Measurements from ENCODE around the gene ZG16B. TPM values are rescaled to one million over a fixed set of nuclear protein-coding genes. Genes with fewer than 3 reads are reported as not detected.

The ZG16B gene
- total and polyA plus RNA-seq, 2 of the 8 experiments (the other 6 are each of a cell fraction or from before 2014, with no cell fraction given), result 0.11 TPM; not detected in 1

- no peak within 1 kb of the TSS for H2AK5ac ChIP-seq (ENCODE audit: low read depth, low read length)
- peaks cover 8 to 17% of the 10 kb centered on the region in 2 experiments for H3K9me3 ChIP-seq (ENCODE audit: insufficient read depth in 2 of 2, low read depth in 1 of 2, low read length in 1 of 2)
- H3K23ac ChIP-seq (ENCODE audit: insufficient read length), result no peak within 1 kb of the TSS
- no peak within 1 kb of the TSS for H3K14ac ChIP-seq (ENCODE audit: insufficient read length)
- POLR2A ChIA-PET (ENCODE audit: partially characterized antibody), result interaction anchor here (1.0 to 1.9 kb wide), 4 partner anchors 11 to 79 kb away, joined by 3 to 6 read pairs (median 4); partner anchors contain the start of gene FLYWCH2
- no peak within 1 kb of the TSS for H3K27ac ChIP-seq (ENCODE audit: low read depth, low read length)
- CTCF ChIA-PET (ENCODE audit: partially characterized antibody), result interaction anchor here (1.6 to 4.1 kb wide), 4 partner anchors 11 to 67 kb away, joined by 3 to 26 read pairs (median 8); no protein-coding TSS in a partner anchor
- H2BK12ac ChIP-seq (ENCODE audit: low read depth, low read length), result peak within 1 kb of the TSS; percentile 69; the same call in 1 of the 2 replicates
- H3K56ac ChIP-seq (replicated peaks; ENCODE audit: insufficient read length, low read depth, low read length), result peak within 1 kb of the TSS; percentile 3
- peaks cover 2 to 19% (median 8%) of the 10 kb centered on the region in 4 experiments; a peak in 4 of 7 replicates for H3K27me3 ChIP-seq (replicated peaks in 1 of 4; ENCODE audit: control insufficient read depth in 3 of 4, extremely low read depth in 1 of 4, insufficient read depth in 3 of 4, low read length in 3 of 4)
- peaks cover 0 to 2% of the 10 kb centered on the region in 2 experiments for H4K20me1 ChIP-seq (replicated peaks in 1 of 2; ENCODE audit: control insufficient read depth in 1 of 2, insufficient read depth in 2 of 2, low read length in 2 of 2)
- H3K4ac ChIP-seq (replicated peaks; ENCODE audit: insufficient read length, low read depth, low read length), result peak within 1 kb of the TSS; percentile 99
- H2BK20ac ChIP-seq (ENCODE audit: low read length), result peak within 1 kb of the TSS; percentile 93
- WGBS, 2 experiments (ENCODE audit: extremely low coverage in 1 of 2, insufficient coverage in 1 of 2, insufficient read length in 1 of 2, insufficient replicate concordance in 2 of 2, low coverage in 1 of 2, low lambda C conversion rate in 2 of 2, missing lambda C conversion rate in 1 of 2), result 11% methylated on average over 34 of the region's 42 CpGs; no CpG with 5 or more reads in 1 of the 2 experiments
- H3K36me3 ChIP-seq (ENCODE audit: control insufficient read depth in 2 of 4, insufficient read depth in 4 of 4, low read length in 3 of 4), result peaks cover 0 to 3% (median 0%) of the 10 kb centered on the region in 4 experiments; a peak in 1 of 8 replicates
- H3K9ac ChIP-seq (replicated peaks in 1 of 4; ENCODE audit: extremely low read depth in 1 of 4, low read depth in 3 of 4, low read length in 3 of 4), result peak within 1 kb of the TSS in 1 of 4 experiments; percentile 9; a peak in 3 of 7 replicates
- peak within 1 kb of the TSS; percentile 96 for H3K18ac ChIP-seq (ENCODE audit: extremely low read depth, low read length)
- H3K79me1 ChIP-seq (ENCODE audit: low read depth, low read length), result no peaks in the 10 kb centered on the region
- H3K4me1 ChIP-seq (replicated peaks in 1 of 4; ENCODE audit: control insufficient read depth in 3 of 4, insufficient read depth in 4 of 4, low read length in 3 of 4), result peaks cover 3 to 12% (median 6%) of the 10 kb centered on the region in 4 experiments; a peak in 5 of 7 replicates
- H2BK5ac ChIP-seq (ENCODE audit: low read depth, low read length), result peak within 1 kb of the TSS; percentile 69
- peaks cover 11% of the 10 kb centered on the region; the same call in 1 of the 2 replicates for H3K23me2 ChIP-seq (ENCODE audit: low read depth, low read length)
- H2BK15ac ChIP-seq (ENCODE audit: low read length), result peak within 1 kb of the TSS; percentile 12; the same call in 1 of the 2 replicates
- H2BK120ac ChIP-seq (replicated peaks; ENCODE audit: low read depth, low read length), result peak within 1 kb of the TSS; percentile 94
- peak within 1 kb of the TSS; percentile 88; the same call in 1 of the 2 replicates for H2AFZ ChIP-seq (ENCODE audit: low read length)
- DNase-seq (ENCODE audit: low read depth in 1 of 2, low spot score in 2 of 2) (peak in 1 of 2 experiments; percentile 74), FAIRE-seq (no peak)
- H3K4me3 ChIP-seq (ENCODE audit: extremely low read depth in 1 of 4, insufficient read depth in 2 of 4, low read depth in 3 of 4, low read length in 4 of 4), result peak within 1 kb of the TSS; percentile 27 to 55 (median 42)
- peak within 1 kb of the TSS; percentile 45; the same call in 1 of the 2 replicates for H4K8ac ChIP-seq (ENCODE audit: extremely low read depth, insufficient read depth, low read length)
- peak within 1 kb of the TSS; percentile 75 to 82 for H3K4me2 ChIP-seq (ENCODE audit: insufficient read depth in 1 of 2, low read depth in 2 of 2, low read length in 2 of 2)
- H4K5ac ChIP-seq (ENCODE audit: insufficient read length, low read depth, low read length), result peak within 1 kb of the TSS; percentile 50
- H4K91ac ChIP-seq (replicated peaks; ENCODE audit: insufficient read length, low read length), result peak within 1 kb of the TSS; percentile 86
- no peaks in the 10 kb centered on the region for H3K79me2 ChIP-seq (ENCODE audit: control insufficient read depth in 1 of 2, insufficient read depth in 2 of 2, low read length in 2 of 2)
- TF ChIP-seq KDM4A (IDR thresholded peaks at IDR 0.05; ENCODE audit: low read depth, low read length, severe bottlenecking) (peak; percentile 60), TBP (IDR thresholded peaks at IDR 0.05; ENCODE audit: low read depth, low read length) (no peak), PHF8 (conservative IDR thresholded peaks at IDR 0.05; ENCODE audit: low read depth, low read length) (no peak), CHD2 (IDR thresholded peaks at IDR 0.05; ENCODE audit: low read length) (no peak), HDAC2 (IDR thresholded peaks at IDR 0.05; ENCODE audit: borderline replicate concordance in 1 of 2, low read depth in 2 of 2, low read length in 2 of 2) (no peak), RXRA (IDR thresholded peaks at IDR 0.05; ENCODE audit: insufficient read depth, low read depth, low read length) (no peak), POU5F1 (IDR thresholded peaks at IDR 0.05; ENCODE audit: low read depth, low read length) (no peak), EP300 (IDR thresholded peaks at IDR 0.05; ENCODE audit: borderline replicate concordance in 1 of 2, low read depth in 2 of 2, low read length in 2 of 2) (no peak), EZH2 (IDR thresholded peaks at IDR 0.05; ENCODE audit: low read depth, low read length, severe bottlenecking) (peak; percentile 37), JUN (IDR thresholded peaks at IDR 0.05; ENCODE audit: low read depth, low read length) (no peak)
Measured at GRCh38 chr16:2857451-2858244, 27.5 kb downstream of the ZG16B start, which contains the start of gene PRSS22. TSS of gene PRSS22 (minus strand) at chr16:2858170. CDS start at chr16:2858104, 66 bp downstream.

Data from H1 (cell line).